Measurements from ENCODE around the gene CACNA2D3. TPM values are rescaled to one million over a fixed set of nuclear protein-coding genes. Genes with fewer than 3 reads are reported as not detected.

Gene CACNA2D3
- total RNA-seq, 1 donor from 2014 or later = not detected

GRCh38 chr3:54211097-54211496 lies 88.7 kb downstream of the CACNA2D3 start:
- Mint-ChIP-seq H3K4me3 (ENCODE audit: unreplicated experiment) (no peak overlapping the region), H3K4me1 (ENCODE audit: low read depth) (no peaks in the 10 kb centered on the region)
- TF ChIP-seq CTCF (IDR thresholded peaks at IDR 0.05) = no peak

GRCh38 chr3:54212723-54213122 lies 90.4 kb downstream of the CACNA2D3 start:
- Mint-ChIP-seq H3K4me3 (ENCODE audit: unreplicated experiment) (no peak overlapping the region), H3K27ac (ENCODE audit: unreplicated experiment) (no peak overlapping the region), H3K36me3 (ENCODE audit: low read depth) (no peaks in the 10 kb centered on the region), H3K9me3 (ENCODE audit: low read depth) (peaks cover 9% of the 10 kb centered on the region), H3K27me3 (ENCODE audit: low read depth) (peaks cover 2% of the 10 kb centered on the region), H3K4me1 (ENCODE audit: low read depth) (no peaks in the 10 kb centered on the region)
- no peak for DNase-seq (ENCODE audit: low spot score)
- TF ChIP-seq CTCF (IDR thresholded peaks at IDR 0.05) = no peak

More at GRCh38 chr3:54211097-54211496, 88.7 kb downstream of the CACNA2D3 start:
- Mint-ChIP-seq H3K27ac (ENCODE audit: unreplicated experiment) (no peak overlapping the region), H3K36me3 (ENCODE audit: low read depth) (no peaks in the 10 kb centered on the region), H3K9me3 (ENCODE audit: low read depth) (peaks cover 9% of the 10 kb centered on the region), H3K27me3 (ENCODE audit: low read depth) (peaks cover 2% of the 10 kb centered on the region)
- DNase-seq (ENCODE audit: low spot score) = no peak

GRCh38 chr3:54213907-54214306 lies 91.6 kb downstream of the CACNA2D3 start:
- Mint-ChIP-seq H3K36me3 (ENCODE audit: low read depth) (no peaks in the 10 kb centered on the region), H3K4me3 (ENCODE audit: unreplicated experiment) (no peak overlapping the region), H3K9me3 (ENCODE audit: low read depth) (peaks cover 5% of the 10 kb centered on the region), H3K4me1 (ENCODE audit: low read depth) (no peaks in the 10 kb centered on the region), H3K27me3 (ENCODE audit: low read depth) (peaks cover 2% of the 10 kb centered on the region), H3K27ac (ENCODE audit: unreplicated experiment) (no peak overlapping the region)
- DNase-seq (ENCODE audit: low spot score) = no peak
- no peak for TF ChIP-seq CTCF (IDR thresholded peaks at IDR 0.05)

GRCh38 chr3:54214845-54215244 lies 92.5 kb downstream of the CACNA2D3 start:
- H3K27me3 Mint-ChIP-seq (ENCODE audit: low read depth) = peaks cover 1% of the 10 kb centered on the region
- no peaks in the 10 kb centered on the region for H3K36me3 Mint-ChIP-seq (ENCODE audit: low read depth)
- no peak overlapping the region for H3K4me3 Mint-ChIP-seq (ENCODE audit: unreplicated experiment)
- H3K27ac Mint-ChIP-seq (ENCODE audit: unreplicated experiment) = no peak overlapping the region
- no peak for TF ChIP-seq CTCF (IDR thresholded peaks at IDR 0.05)
- no peak for DNase-seq (ENCODE audit: low spot score)
- H3K9me3 Mint-ChIP-seq (ENCODE audit: low read depth) = peaks cover 5% of the 10 kb centered on the region
- H3K4me1 Mint-ChIP-seq (ENCODE audit: low read depth) = no peaks in the 10 kb centered on the region

- no peak for DNase-seq (ENCODE audit: low spot score)
- H3K36me3 Mint-ChIP-seq (ENCODE audit: low read depth) = no peaks in the 10 kb centered on the region
- H3K27ac Mint-ChIP-seq (ENCODE audit: unreplicated experiment) = no peak overlapping the region
- H3K27me3 Mint-ChIP-seq (ENCODE audit: low read depth) = no peaks in the 10 kb centered on the region
- peaks cover 5% of the 10 kb centered on the region for H3K9me3 Mint-ChIP-seq (ENCODE audit: low read depth)
- no peaks in the 10 kb centered on the region for H3K4me1 Mint-ChIP-seq (ENCODE audit: low read depth)
- H3K4me3 Mint-ChIP-seq (ENCODE audit: unreplicated experiment) = no peak overlapping the region
- no peak for TF ChIP-seq CTCF (IDR thresholded peaks at IDR 0.05)
These were observed 93.2 kb downstream of the CACNA2D3 start for GRCh38 chr3:54215521-54215920.

All from chondrocyte (in vitro differentiated cells).